Measurements from ENCODE around the gene PAX2. TPM values are rescaled to one million over a fixed set of nuclear protein-coding genes. Genes with fewer than 3 reads are reported as not detected.

Gene PAX2
- total RNA-seq, 1 donor from 2014 or later: not detected

GRCh38 chr10:100773646-100774045 lies 28.3 kb downstream of the PAX2 start:
- no peaks in the 10 kb centered on the region for H3K4me1 ChIP-seq
- DNase-seq (ENCODE audit: low spot score in 2 of 2): no peak
- H3K9me3 ChIP-seq: no peaks in the 10 kb centered on the region
- H3K36me3 ChIP-seq: no peaks in the 10 kb centered on the region
- intact Hi-C loops (cut with DNase I): no loop called here
- H3K27me3 ChIP-seq: no peaks in the 10 kb centered on the region
- no peak for TF ChIP-seq CTCF (IDR thresholded peaks at IDR 0.05)
- H3K27ac ChIP-seq: no peak overlapping the region
- no peak overlapping the region for H3K4me3 ChIP-seq

- Histone ChIP-seq H3K27me3 (no peaks in the 10 kb centered on the region), H3K4me3 (no peak overlapping the region), H3K27ac (no peak overlapping the region), H3K36me3 (no peaks in the 10 kb centered on the region), H3K9me3 (no peaks in the 10 kb centered on the region), H3K4me1 (no peaks in the 10 kb centered on the region)
- TF ChIP-seq CTCF (IDR thresholded peaks at IDR 0.05): no peak
- DNase-seq (ENCODE audit: low spot score in 2 of 2): no peak
- intact Hi-C loops (cut with DNase I): no loop called here
Observed at GRCh38 chr10:100774223-100774622, 28.8 kb downstream of the PAX2 start.

- Histone ChIP-seq H3K4me1 (no peaks in the 10 kb centered on the region), H3K27ac (no peak overlapping the region), H3K4me3 (no peak overlapping the region), H3K36me3 (no peaks in the 10 kb centered on the region), H3K9me3 (no peaks in the 10 kb centered on the region), H3K27me3 (no peaks in the 10 kb centered on the region)
- DNase-seq (ENCODE audit: low spot score in 2 of 2): no peak
- intact Hi-C loops (cut with DNase I): no loop called here
- no peak for TF ChIP-seq CTCF (IDR thresholded peaks at IDR 0.05)
Observed at GRCh38 chr10:100774876-100775275, 29.5 kb downstream of the PAX2 start.

- no peak overlapping the region for H3K4me3 ChIP-seq
- no peaks in the 10 kb centered on the region for H3K4me1 ChIP-seq
- no peaks in the 10 kb centered on the region for H3K36me3 ChIP-seq
- no peaks in the 10 kb centered on the region for H3K9me3 ChIP-seq
- TF ChIP-seq CTCF (IDR thresholded peaks at IDR 0.05): no peak
- H3K27me3 ChIP-seq: no peaks in the 10 kb centered on the region
- DNase-seq (ENCODE audit: low spot score in 2 of 2): no peak
- intact Hi-C loops (cut with DNase I): no loop called here
- no peak overlapping the region for H3K27ac ChIP-seq
Observed at GRCh38 chr10:100775386-100775785, 30.0 kb downstream of the PAX2 start.

GRCh38 chr10:100775871-100776270 lies 30.5 kb downstream of the PAX2 start:
- no peaks in the 10 kb centered on the region for H3K27me3 ChIP-seq
- no peak overlapping the region for H3K4me3 ChIP-seq
- no peaks in the 10 kb centered on the region for H3K9me3 ChIP-seq
- H3K27ac ChIP-seq: no peak overlapping the region
- H3K36me3 ChIP-seq: no peaks in the 10 kb centered on the region
- no peaks in the 10 kb centered on the region for H3K4me1 ChIP-seq
- no peak for TF ChIP-seq CTCF (IDR thresholded peaks at IDR 0.05)
- DNase-seq (ENCODE audit: low spot score in 2 of 2): no peak
- intact Hi-C loops (cut with DNase I): no loop called here

GRCh38 chr10:100776671-100777070 lies 31.3 kb downstream of the PAX2 start:
- no peak overlapping the region for H3K27ac ChIP-seq
- DNase-seq (ENCODE audit: low spot score in 2 of 2): no peak
- no peak overlapping the region for H3K4me3 ChIP-seq
- H3K9me3 ChIP-seq: no peaks in the 10 kb centered on the region
- TF ChIP-seq CTCF (IDR thresholded peaks at IDR 0.05): no peak
- H3K36me3 ChIP-seq: no peaks in the 10 kb centered on the region
- intact Hi-C loops (cut with DNase I): no loop called here
- H3K27me3 ChIP-seq: no peaks in the 10 kb centered on the region
- H3K4me1 ChIP-seq: no peaks in the 10 kb centered on the region
